Umbilical cord (tissue), 2 donors: ENCODE measurements around the gene PLCB2. TPM values are rescaled to one million over a fixed set of nuclear protein-coding genes. Genes with fewer than 3 reads are reported as not detected.

Experiments used
- DNase-seq: peaks from one replicate; pipeline ENCODE4 v3.0.0-alpha.2; 2015; ENCODE audit warnings: low spot score
- total RNA-seq: library from RNA; depleted of rRNA; stranded (reverse); fragments of >200 nt; gene quantifications from one replicate; pipeline ENCODE4 v1.2.3, GENCODE V29; 2014; ENCODE audit warnings: low replicate concordance; ENCODE audit not compliant: insufficient read depth

The PLCB2 gene
- total RNA-seq, 1 donor from 2014 or later = 6.3 TPM

GRCh38 chr15:40287968-40288367 is 19.8 kb downstream of the PLCB2 start:
- no peak for DNase-seq

GRCh38 chr15:40287505-40287904 is 20.2 kb downstream of the PLCB2 start:
- DNase-seq = no peak

- no peak for DNase-seq
These were observed 20.9 kb downstream of the PLCB2 start for GRCh38 chr15:40286794-40287193.

- DNase-seq = peak; percentile 52
These were observed 21.6 kb downstream of the PLCB2 start for GRCh38 chr15:40286061-40286532.

GRCh38 chr15:40285554-40286011 is 22.2 kb downstream of the PLCB2 start:
- DNase-seq = no peak

GRCh38 chr15:40285151-40285550 is 22.6 kb downstream of the PLCB2 start:
- DNase-seq = peak; percentile 88

- no peak for DNase-seq
These were observed 24.0 kb downstream of the PLCB2 start for GRCh38 chr15:40283615-40284300.

GRCh38 chr15:40282869-40283614 is 24.7 kb downstream of the PLCB2 start, which contains the start of gene ANKRD63:
Gene ANKRD63 (minus strand): TSS chr15:40283064. CDS start chr15:40282586, 478 bp downstream.
- no peak for DNase-seq

GRCh38 chr15:40282147-40282868 is 25.4 kb downstream of the PLCB2 start:
- DNase-seq = no peak

- DNase-seq = no peak
These were observed 26.0 kb downstream of the PLCB2 start for GRCh38 chr15:40281801-40282146.

- no peak for DNase-seq
These were observed 26.5 kb downstream of the PLCB2 start for GRCh38 chr15:40281057-40281800.

- DNase-seq = no peak
These were observed 27.3 kb downstream of the PLCB2 start for GRCh38 chr15:40280260-40281056.

- DNase-seq = peak; percentile 60
These were observed 28.1 kb downstream of the PLCB2 start for GRCh38 chr15:40279437-40280141.

- DNase-seq = no peak
These were observed 29.7 kb downstream of the PLCB2 start for GRCh38 chr15:40278026-40278425.

GRCh38 chr15:40277471-40277870 is 30.3 kb downstream of the PLCB2 start:
- DNase-seq = no peak

- DNase-seq = no peak
These were observed 30.8 kb downstream of the PLCB2 start for GRCh38 chr15:40276927-40277326.

- DNase-seq = no peak
These were observed 31.8 kb downstream of the PLCB2 start for GRCh38 chr15:40275954-40276353.

GRCh38 chr15:40275523-40275922 is 32.2 kb downstream of the PLCB2 start:
- DNase-seq = no peak

GRCh38 chr15:40274350-40275274 is 33.1 kb downstream of the PLCB2 start:
- peak; percentile 78 for DNase-seq
